ENCODE data around the gene COQ3. TPM values are rescaled to one million over a fixed set of nuclear protein-coding genes. Genes with fewer than 3 reads are reported as not detected.
A peak's percentile ranks its signal among the peaks of the same experiment; 100 is the strongest.

COQ3 gene
- total RNA-seq, 1 donor from 2014 or later, result 5.0 TPM

GRCh38 chr6:99350573-99350972 lies 43.4 kb downstream of the COQ3 start:
- Mint-ChIP-seq H3K9me3 (ENCODE audit: unreplicated experiment) (no peaks in the 10 kb centered on the region), H3K36me3 (ENCODE audit: low read depth, unreplicated experiment) (no peaks in the 10 kb centered on the region), H3K27me3 (ENCODE audit: low read depth, unreplicated experiment) (peaks cover 10% of the 10 kb centered on the region), H3K4me1 (ENCODE audit: low read depth, unreplicated experiment) (no peaks in the 10 kb centered on the region), H3K4me3 (ENCODE audit: unreplicated experiment) (peak overlapping the region; percentile 74), H3K27ac (ENCODE audit: unreplicated experiment) (peak overlapping the region; percentile 55)
- Histone ChIP-seq H3K4me2 (ENCODE audit: low read length) (peak overlapping the region; percentile 93), H3K27me3 (ENCODE audit: insufficient read depth, low read length) (no peaks in the 10 kb centered on the region), H2AFZ (ENCODE audit: low read depth, low read length) (no peak overlapping the region), H3K9me3 (ENCODE audit: insufficient read depth, low read depth, low read length) (no peaks in the 10 kb centered on the region), H3K4me3 (ENCODE audit: insufficient read depth, low read depth, low read length) (no peak overlapping the region), H3K79me2 (ENCODE audit: insufficient read depth, low read length) (no peaks in the 10 kb centered on the region), H3K4me1 (ENCODE audit: insufficient read depth, low read length) (peaks cover 12% of the 10 kb centered on the region), H3K9ac (ENCODE audit: low read length) (no peak overlapping the region), H3K27ac (ENCODE audit: low read depth, low read length) (no peak overlapping the region), H4K20me1 (ENCODE audit: insufficient read depth, low read length) (no peaks in the 10 kb centered on the region), H3K36me3 (ENCODE audit: insufficient read depth, low read length) (no peaks in the 10 kb centered on the region)
- FAIRE-seq (no peak), DNase-seq (ENCODE audit: low read depth) (no peak)
- no peak for TF ChIP-seq CTCF (IDR thresholded peaks at IDR 0.05; ENCODE audit: insufficient read depth, low read depth, low read length)

- H3K27ac Mint-ChIP-seq (ENCODE audit: unreplicated experiment), result peak within 1 kb of the TSS; percentile 55
- no peak within 1 kb of the TSS for H3K27ac ChIP-seq (ENCODE audit: low read depth, low read length)
Observed at GRCh38 chr6:99349171-99350141, 44.5 kb downstream of the COQ3 start, which contains the start of gene FAXC. Gene FAXC, minus strand, starts transcription at chr6:99349674. Its CDS starts 302 bp downstream, at chr6:99349372.

More at GRCh38 chr6:99349171-99350141, 44.5 kb downstream of the COQ3 start, which contains the start of gene FAXC:
- Histone ChIP-seq H3K79me2 (ENCODE audit: insufficient read depth, low read length) (no peaks in the 10 kb centered on the region), H3K4me3 (ENCODE audit: insufficient read depth, low read depth, low read length) (peak within 1 kb of the TSS; percentile 66), H3K9ac (ENCODE audit: low read length) (peak within 1 kb of the TSS; percentile 80), H3K4me2 (ENCODE audit: low read length) (peak within 1 kb of the TSS; percentile 93), H3K36me3 (ENCODE audit: insufficient read depth, low read length) (no peaks in the 10 kb centered on the region), H3K9me3 (ENCODE audit: insufficient read depth, low read depth, low read length) (no peaks in the 10 kb centered on the region), H3K27me3 (ENCODE audit: insufficient read depth, low read length) (no peaks in the 10 kb centered on the region), H2AFZ (ENCODE audit: low read depth, low read length) (peak within 1 kb of the TSS; percentile 95), H3K4me1 (ENCODE audit: insufficient read depth, low read length) (peaks cover 12% of the 10 kb centered on the region), H4K20me1 (ENCODE audit: insufficient read depth, low read length) (no peaks in the 10 kb centered on the region)
- H3K27me3 Mint-ChIP-seq (ENCODE audit: low read depth, unreplicated experiment), result peaks cover 8% of the 10 kb centered on the region
- TF ChIP-seq CTCF (IDR thresholded peaks at IDR 0.05; ENCODE audit: insufficient read depth, low read depth, low read length) (no peak), EZH2 (IDR thresholded peaks at IDR 0.05; ENCODE audit: insufficient read depth, low read length) (no peak)
- FAIRE-seq (no peak), DNase-seq (ENCODE audit: low read depth) (peak; percentile 10)
- H3K9me3 Mint-ChIP-seq (ENCODE audit: unreplicated experiment), result no peaks in the 10 kb centered on the region
- H3K4me3 Mint-ChIP-seq (ENCODE audit: unreplicated experiment), result peak within 1 kb of the TSS; percentile 85
- no peaks in the 10 kb centered on the region for H3K36me3 Mint-ChIP-seq (ENCODE audit: low read depth, unreplicated experiment)
- H3K4me1 Mint-ChIP-seq (ENCODE audit: low read depth, unreplicated experiment), result peaks cover 2% of the 10 kb centered on the region

Measured in astrocyte (in vitro differentiated cells and primary cell).